VCaP (cell line): ENCODE measurements around the gene L3MBTL4.

Source experiments
- H3K27ac ChIP-seq: fragments of 450-650 bp; 2 replicates; pipeline ENCODE4 v1.5.1; 2017
- CTCF ChIP-seq: fragments of 450-650 bp; conservative IDR thresholded peaks from 2 replicates; pipeline ENCODE4 v1.5.1; 2017; ENCODE audit warnings: mild to moderate bottlenecking, moderate library complexity

Gene L3MBTL4

GRCh38 chr18:6219116-6219717, 195.5 kb downstream of the L3MBTL4 start:
- H3K27ac ChIP-seq: no peak overlapping the region
- peak; percentile 89 for TF ChIP-seq CTCF

- H3K27ac ChIP-seq: no peak overlapping the region
- no peak for TF ChIP-seq CTCF
Observed at GRCh38 chr18:6215888-6216287, 198.8 kb downstream of the L3MBTL4 start.

GRCh38 chr18:6211174-6211504, 203.6 kb downstream of the L3MBTL4 start:
- H3K27ac ChIP-seq: no peak overlapping the region
- TF ChIP-seq CTCF: no peak

- H3K27ac ChIP-seq: no peak overlapping the region
- TF ChIP-seq CTCF: no peak
Observed at GRCh38 chr18:6210349-6211173, 204.2 kb downstream of the L3MBTL4 start.

- TF ChIP-seq CTCF: no peak
- H3K27ac ChIP-seq: no peak overlapping the region
Observed at GRCh38 chr18:6207941-6208340, 206.8 kb downstream of the L3MBTL4 start.

GRCh38 chr18:6207116-6207515, 207.6 kb downstream of the L3MBTL4 start:
- TF ChIP-seq CTCF: no peak
- no peak overlapping the region; the same call in 1 of the 2 replicates for H3K27ac ChIP-seq

- TF ChIP-seq CTCF: no peak
- no peak overlapping the region for H3K27ac ChIP-seq
Observed at GRCh38 chr18:6205706-6206105, 209.0 kb downstream of the L3MBTL4 start.
